Right lobe of liver (tissue), 4 donors: ENCODE results near the gene RAD9A.

Source experiments
- CTCF ChIP-seq, 4 donors: fragments of 200-600 bp in 3 of 4; fragments of 450-650 bp in 1 of 4; IDR thresholded peaks; one replicate each; pipeline versions ENCODE4 v1.5.1 to v1.8.0; 2016 to 2022; ENCODE audit warnings: antibody characterized with exemption in 4 of 4, mild to moderate bottlenecking in 2 of 4
- POLR2A ChIP-seq: fragments of 450-650 bp; IDR thresholded peaks from one replicate; pipeline ENCODE4 v1.6.1; 2017; ENCODE audit warnings: antibody characterized with exemption, mild to moderate bottlenecking
- donor health status: DM: no; HTN: no; CAD: no.
- donor health status: DM: no; HTN: no; CAD: no.
- donor health status: DM: no; HTN: yes; CAD: no.

- TF ChIP-seq POLR2A: no peak
- TF ChIP-seq CTCF (IDR thresholded peaks at IDR 0.05): no peak
These were observed 14.0 kb downstream of the RAD9A start for GRCh38 chr11:67405688-67406339.
